ENCODE data around the gene MESD.
A peak's percentile ranks its signal among the peaks of the same experiment; 100 is the strongest.
"Not testable (repeated sequence)": the region's sequence is repeated elsewhere in the genome, so short reads cannot be mapped to it uniquely, and the experiment has no call there.

MESD gene

GRCh38 chr15:80955571-80956452 is 33.8 kb downstream of the MESD start:
- DNase-seq, result not testable (repeated sequence)

- no peak for DNase-seq
These were observed 35.5 kb downstream of the MESD start for GRCh38 chr15:80953953-80954778.

- DNase-seq, result no peak
These were observed 36.3 kb downstream of the MESD start for GRCh38 chr15:80953001-80953952.

- no peak for DNase-seq
These were observed 37.7 kb downstream of the MESD start for GRCh38 chr15:80951941-80952340.

GRCh38 chr15:80950291-80951078 is 39.1 kb downstream of the MESD start:
- DNase-seq, result no peak

- no peak for DNase-seq
These were observed 39.9 kb downstream of the MESD start for GRCh38 chr15:80949756-80950155.

DNA sequence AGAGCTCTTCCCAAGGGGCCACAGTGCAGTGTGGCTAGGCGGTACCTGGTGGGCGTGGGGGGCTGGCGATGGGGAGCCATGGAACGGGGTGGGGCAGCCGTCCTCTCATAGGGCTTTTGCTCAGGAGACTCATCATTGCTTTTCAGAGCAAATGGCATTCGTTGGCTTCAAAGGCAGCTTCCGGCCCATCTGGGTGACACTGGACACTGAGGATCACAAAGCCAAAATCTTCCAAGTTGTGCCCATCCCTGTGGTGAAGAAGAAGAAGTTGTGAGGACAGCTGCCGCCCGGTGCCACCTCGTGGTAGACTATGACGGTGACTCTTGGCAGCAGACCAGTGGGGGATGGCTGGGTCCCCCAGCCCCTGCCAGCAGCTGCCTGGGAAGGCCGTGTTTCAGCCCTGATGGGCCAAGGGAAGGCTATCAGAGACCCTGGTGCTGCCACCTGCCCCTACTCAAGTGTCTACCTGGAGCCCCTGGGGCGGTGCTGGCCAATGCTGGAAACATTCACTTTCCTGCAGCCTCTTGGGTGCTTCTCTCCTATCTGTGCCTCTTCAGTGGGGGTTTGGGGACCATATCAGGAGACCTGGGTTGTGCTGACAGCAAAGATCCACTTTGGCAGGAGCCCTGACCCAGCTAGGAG is 40.8 kb downstream of the MESD start:
- DNase-seq, result no peak

- no peak for DNase-seq
These were observed 43.0 kb downstream of the MESD start for GRCh38 chr15:80946576-80946975.

GRCh38 chr15:80945605-80946004 is 44.0 kb downstream of the MESD start:
- DNase-seq, result no peak

- no peak for DNase-seq
These were observed 44.8 kb downstream of the MESD start for GRCh38 chr15:80944818-80945217.

GRCh38 chr15:80942746-80943565 is 46.7 kb downstream of the MESD start:
- no peak for DNase-seq

GRCh38 chr15:80942266-80942665 is 47.4 kb downstream of the MESD start:
- DNase-seq, result no peak

GRCh38 chr15:80940851-80941250 is 48.8 kb downstream of the MESD start:
- DNase-seq, result no peak

DNA sequence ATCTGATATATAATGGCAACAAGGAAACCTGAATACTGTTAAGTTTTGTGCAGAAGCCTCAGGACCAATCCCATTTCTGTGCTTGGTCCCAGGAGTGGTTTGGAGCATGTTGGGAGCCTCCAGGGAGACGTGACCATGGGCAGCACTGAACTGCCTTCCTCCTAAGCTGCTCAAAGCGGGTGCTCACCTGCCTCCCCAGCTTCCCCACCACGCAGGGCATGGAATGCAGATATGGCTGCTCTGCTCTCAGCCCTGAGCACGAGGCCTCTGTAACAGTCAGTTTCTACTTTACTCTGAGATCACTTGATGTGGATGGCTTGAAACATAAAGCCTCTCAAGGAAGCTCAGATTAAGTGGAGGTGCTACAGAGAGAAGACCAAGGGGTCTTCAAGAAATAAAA is 49.3 kb downstream of the MESD start:
- DNase-seq, result no peak

DNA sequence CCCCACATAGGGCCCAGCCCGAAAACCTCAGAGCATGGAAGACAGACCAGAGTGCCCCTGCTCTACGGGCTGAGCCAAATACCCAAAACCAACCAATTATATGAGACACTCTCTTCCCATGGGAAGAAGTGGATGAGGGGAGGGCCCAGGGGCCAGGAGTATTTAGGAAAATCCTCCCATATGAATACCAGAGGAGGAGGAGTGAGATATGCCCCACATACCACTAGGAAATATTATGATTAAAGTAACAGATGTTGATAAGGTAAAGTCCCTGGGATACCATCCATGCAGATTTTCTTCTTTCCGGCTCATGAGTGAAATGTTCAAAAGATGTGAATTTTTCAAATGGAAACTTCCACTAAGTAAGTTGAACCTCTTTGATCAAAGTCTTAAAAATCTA is 50.4 kb downstream of the MESD start:
- DNase-seq, result no peak

- no peak for DNase-seq
These were observed 51.9 kb downstream of the MESD start for GRCh38 chr15:80937718-80938117.

- DNase-seq, result no peak
These were observed 53.1 kb downstream of the MESD start for GRCh38 chr15:80936288-80937078.

DNA sequence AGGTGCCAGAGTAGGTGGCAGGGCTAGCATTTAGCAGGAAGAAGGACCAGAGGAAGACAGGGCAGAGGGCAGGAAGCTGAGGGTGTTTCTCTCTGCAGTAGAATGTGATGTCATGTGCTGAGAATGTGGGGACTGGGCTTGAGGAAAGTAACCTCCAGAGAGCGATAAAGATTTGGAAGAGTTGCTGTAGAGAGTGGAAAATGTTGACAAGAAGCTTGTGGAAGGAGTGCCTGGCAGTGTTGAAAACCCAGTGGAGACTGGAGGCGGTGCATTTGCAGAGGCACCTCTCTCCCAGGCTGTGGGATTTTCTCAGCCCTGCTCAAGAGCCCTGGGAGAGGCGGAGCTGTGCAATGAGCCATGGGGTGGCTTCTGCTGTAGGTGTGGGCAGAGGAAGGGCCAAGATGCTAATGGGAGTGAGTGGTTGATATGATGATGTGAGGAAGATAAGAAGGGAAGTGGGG is 54.8 kb downstream of the MESD start:
- DNase-seq, result peak; percentile 37

DNA sequence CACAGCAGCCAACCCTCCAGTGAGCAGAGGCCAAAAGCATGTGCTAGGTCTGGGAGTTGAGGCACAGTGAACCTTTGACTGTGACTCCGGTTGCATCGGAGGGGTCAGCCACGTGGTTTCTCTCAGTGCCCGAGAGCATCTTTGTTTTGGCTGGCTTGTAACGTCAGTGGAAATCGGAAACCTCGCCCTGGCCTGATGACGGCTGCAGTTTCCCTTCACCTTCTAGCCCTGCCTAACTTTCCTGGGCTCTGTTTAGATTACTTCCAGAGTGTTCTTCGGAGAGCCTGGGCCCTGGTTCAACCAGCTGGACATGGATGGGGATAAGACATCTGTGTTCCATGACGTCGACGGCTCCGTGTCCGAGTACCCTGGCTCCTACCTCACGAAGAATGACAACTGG is 56.6 kb downstream of the MESD start:
- DNase-seq, result no peak

- no peak for DNase-seq
These were observed 57.2 kb downstream of the MESD start for GRCh38 chr15:80932513-80932815.

Data from 8988T (cell line).